CD4-positive, alpha-beta T cell (primary cell): ENCODE data around the gene EDNRB. TPM values are rescaled to one million over a fixed set of nuclear protein-coding genes. Genes with fewer than 3 reads are reported as not detected.

Experiments
- ATAC-seq: fragments of 200-7000 bp; cut with Tn5 transposase; one replicate; pipeline ENCODE4 v1.10.0; 2022; ENCODE audit warnings: mild to moderate bottlenecking; ENCODE audit not compliant: poor library complexity
- CTCF ChIA-PET: fragments of 350-600 bp; sonication (Branson Sonifier 250); formaldehyde crosslinking; loops from one replicate; lab custom pipeline; 2021; ENCODE audit warnings: antibody characterized with exemption, inconsistent platforms; lab: Charles Lee
- POLR2A ChIA-PET: fragments of 350-600 bp; sonication (Branson Sonifier 250); formaldehyde crosslinking; loops from one replicate; lab custom pipeline; 2021; ENCODE audit warnings: antibody characterized with exemption, inconsistent platforms; lab: Charles Lee
- DNase-seq, 14 experiments: peaks; one replicate each; pipeline ENCODE4 v3.0.0-alpha.2; 2013 to 2020; ENCODE audit warnings: mixed read lengths in 2 of 14
- H3K27ac ChIP-seq, 2 donors: one replicate each; pipeline versions ENCODE4 v1.5.1 to v1.7.0; 2013; ENCODE audit warnings: low read length in 2 of 2, low read depth in 1 of 2, mild to moderate bottlenecking in 1 of 2
- H3K27me3 ChIP-seq, 2 experiments: 1 replicate in 1 of 2; 2 replicates in 1 of 2; pipeline versions ENCODE4 v1.6.1 to v1.7.0; 2013; ENCODE audit warnings: low read length in 2 of 2, control low read depth in 1 of 2, mild to moderate bottlenecking in 1 of 2, moderate library complexity in 1 of 2; ENCODE audit not compliant: insufficient read depth in 2 of 2, control insufficient read depth in 1 of 2
- H3K36me3 ChIP-seq: one replicate; pipeline ENCODE4 v1.6.1; 2013; ENCODE audit warnings: low read length, control low read depth; ENCODE audit not compliant: insufficient read depth
- H3K4me1 ChIP-seq: one replicate; pipeline ENCODE4 v1.6.1; 2013; ENCODE audit warnings: low read length, control low read depth; ENCODE audit not compliant: insufficient read depth
- H3K4me3 ChIP-seq: one replicate; pipeline ENCODE4 v1.5.1; 2013; ENCODE audit warnings: mild to moderate bottlenecking, low read length, moderate library complexity
- H3K9me3 ChIP-seq, 2 experiments: 1 replicate in 1 of 2; 2 replicates in 1 of 2; pipeline versions ENCODE4 v1.6.1 to v1.7.0; 2013; ENCODE audit warnings: low read length in 2 of 2, mild to moderate bottlenecking in 2 of 2, control low read depth in 1 of 2, moderate library complexity in 1 of 2; ENCODE audit not compliant: control insufficient read depth in 1 of 2, insufficient read depth in 1 of 2
- H3K27ac Mint-ChIP-seq: one replicate; pipeline ENCODE4 v1.8.0; 2020; ENCODE audit warnings: mixed read lengths
- H3K27me3 Mint-ChIP-seq: one replicate; pipeline ENCODE4 v1.8.0; 2021; ENCODE audit warnings: mixed read lengths
- H3K36me3 Mint-ChIP-seq: one replicate; pipeline ENCODE4 v1.8.0; 2021; ENCODE audit warnings: low read depth, mixed read lengths
- H3K4me1 Mint-ChIP-seq: one replicate; pipeline ENCODE4 v1.8.0; 2021; ENCODE audit warnings: low read depth, mixed read lengths
- H3K4me3 Mint-ChIP-seq: one replicate; pipeline ENCODE4 v1.8.0; 2020; ENCODE audit warnings: mild to moderate bottlenecking, mixed read lengths
- H3K9me3 Mint-ChIP-seq: one replicate; pipeline ENCODE4 v1.8.0; 2020; ENCODE audit warnings: mixed read lengths
- CTCF ChIP-seq: fragments of 200-600 bp; IDR thresholded peaks from one replicate; pipeline ENCODE4 v1.8.0; 2022; ENCODE audit warnings: antibody characterized with exemption, mild to moderate bottlenecking
- intact Hi-C, 2 experiments: fragments of 100-400 bp; cut with DNase I in 1 of 2; cut with micrococcal nuclease in 1 of 2; formaldehyde crosslinking; loops; one replicate each; pipeline versions ENCODE4 v1.15.1 to v1.9.0; 2023 to 2025; cut with DNase I, micrococcal nuclease
- polyA plus RNA-seq, 2 donors: library from polyadenylated mRNA; unstranded; fragments of 120-200 nt; gene quantifications; one replicate each; pipeline ENCODE4 v1.2.1, GENCODE V29; 2013
- total RNA-seq, 174 experiments: library from RNA in 2 of 174; stranded (reverse) in 2 of 174; gene quantifications; one replicate each; pipeline ENCODE4 v1.2.3 and lab custom pipeline; 2021 to 2026

EDNRB gene
- not detected for total RNA-seq
- polyA plus RNA-seq (2013, experiment 1 of 2): 0.01 TPM
- polyA plus RNA-seq (2013, experiment 2 of 2): 0.35 TPM
- 0 to 0.27 (median 0) reads per million in 172 experiments for total RNA-seq (lab: John Stamatoyannopoulos, UW)

GRCh38 chr13:77918391-77919245 lies at the start of gene EDNRB:
TSS of gene EDNRB (minus strand) at chr13:77918831. CDS start at chr13:77918573, 258 bp downstream.
- TF ChIP-seq CTCF: no peak
- ChIA-PET CTCF (no interaction called here), POLR2A (no interaction called here)
- no peaks in the 10 kb centered on the region for H3K36me3 ChIP-seq
- peak within 1 kb of the TSS; percentile 11 for H3K4me3 ChIP-seq
- peaks cover 14% of the 10 kb centered on the region for H3K4me1 ChIP-seq
- peak in 1 of 14 experiments; percentile 4 for DNase-seq
- peaks cover 0 to 10% of the 10 kb centered on the region in 2 experiments for H3K9me3 ChIP-seq
- H3K36me3 Mint-ChIP-seq: no peaks in the 10 kb centered on the region
- no peak within 1 kb of the TSS for H3K27ac Mint-ChIP-seq
- H3K27me3 Mint-ChIP-seq: peaks cover 22% of the 10 kb centered on the region
- ATAC-seq: no peak
- peaks cover 28 to 39% of the 10 kb centered on the region in 2 experiments for H3K27me3 ChIP-seq
- no peak within 1 kb of the TSS for H3K4me3 Mint-ChIP-seq
- no peaks in the 10 kb centered on the region for H3K9me3 Mint-ChIP-seq
- H3K27ac ChIP-seq: no peak within 1 kb of the TSS
- no peaks in the 10 kb centered on the region for H3K4me1 Mint-ChIP-seq
- intact Hi-C loops: no loop called here

GRCh38 chr13:77966671-77967070 lies 48.0 kb upstream of the EDNRB start:
- CTCF ChIA-PET: no interaction called here
- TF ChIP-seq CTCF: no peak
- Histone ChIP-seq H3K36me3 (no peaks in the 10 kb centered on the region), H3K27ac (no peak overlapping the region), H3K27me3 (no peaks in the 10 kb centered on the region), H3K4me3 (no peak overlapping the region), H3K4me1 (no peaks in the 10 kb centered on the region), H3K9me3 (no peaks in the 10 kb centered on the region)
- intact Hi-C loops: no loop called here
- H3K4me1 Mint-ChIP-seq: no peaks in the 10 kb centered on the region
- H3K9me3 Mint-ChIP-seq: peaks cover 2% of the 10 kb centered on the region
- POLR2A ChIA-PET: no interaction called here
- ATAC-seq (no peak), DNase-seq (no peak)
- no peak overlapping the region for H3K4me3 Mint-ChIP-seq
- no peaks in the 10 kb centered on the region for H3K27me3 Mint-ChIP-seq
- H3K36me3 Mint-ChIP-seq: no peaks in the 10 kb centered on the region
- no peak overlapping the region for H3K27ac Mint-ChIP-seq

GRCh38 chr13:77952737-77953136 lies 34.1 kb upstream of the EDNRB start:
- intact Hi-C loops: no loop called here
- Mint-ChIP-seq H3K27ac (no peak overlapping the region), H3K36me3 (no peaks in the 10 kb centered on the region), H3K27me3 (no peaks in the 10 kb centered on the region), H3K4me1 (no peaks in the 10 kb centered on the region), H3K9me3 (no peaks in the 10 kb centered on the region), H3K4me3 (no peak overlapping the region)
- no peak for TF ChIP-seq CTCF
- H3K27me3 ChIP-seq: no peaks in the 10 kb centered on the region
- no peak overlapping the region for H3K27ac ChIP-seq
- no peaks in the 10 kb centered on the region for H3K36me3 ChIP-seq
- H3K4me1 ChIP-seq: no peaks in the 10 kb centered on the region
- CTCF ChIA-PET: no interaction called here
- no peak overlapping the region for H3K4me3 ChIP-seq
- no peaks in the 10 kb centered on the region for H3K9me3 ChIP-seq
- DNase-seq (no peak), ATAC-seq (no peak)
- POLR2A ChIA-PET: no interaction called here
